ENCODE measurements around the gene ABLIM1. TPM values are rescaled to one million over a fixed set of nuclear protein-coding genes. Genes with fewer than 3 reads are reported as not detected.

ABLIM1 gene
- total and polyA plus RNA-seq, 2 of the 13 experiments (the other 11 are each of a cell fraction or from before 2014, with no cell fraction given), result 59.4 to 92.7 TPM

DNA sequence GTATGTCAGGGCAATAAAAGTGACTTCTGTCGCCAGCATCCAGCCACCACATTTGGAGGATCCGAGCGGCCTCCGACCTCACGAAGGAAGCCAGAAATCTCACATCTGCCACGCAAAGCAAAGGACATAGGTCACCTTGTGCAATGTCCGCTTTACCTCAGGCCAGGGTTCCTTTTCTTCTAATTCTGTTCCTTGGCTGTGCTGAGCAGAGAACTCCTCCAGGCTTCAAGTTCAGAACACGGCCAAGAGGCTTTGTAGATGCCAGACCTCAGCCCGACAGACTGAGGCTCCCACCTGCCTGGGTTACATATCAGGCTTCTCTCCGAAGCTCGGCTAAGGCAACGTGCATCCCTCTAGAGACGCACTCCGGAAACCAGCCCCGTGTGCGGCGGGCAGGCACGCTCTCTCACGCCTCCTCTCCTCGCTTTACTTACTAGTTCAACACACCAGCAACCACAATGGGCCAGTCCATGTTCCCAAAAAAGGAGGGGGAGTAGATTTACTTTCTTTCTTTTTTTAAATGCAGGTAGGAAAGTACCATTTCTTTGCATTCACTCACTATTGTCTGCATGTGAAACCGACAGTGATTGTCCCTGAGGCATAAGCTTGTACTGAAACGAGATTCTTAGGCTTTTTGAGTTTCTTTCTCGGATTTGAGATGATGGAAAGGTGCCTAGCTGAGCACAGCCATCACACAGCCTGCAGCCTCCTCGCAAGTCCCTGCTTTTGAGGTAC lies 131.4 kb downstream of the ABLIM1 start (continued):
- TF ChIP-seq, protein P1, sequence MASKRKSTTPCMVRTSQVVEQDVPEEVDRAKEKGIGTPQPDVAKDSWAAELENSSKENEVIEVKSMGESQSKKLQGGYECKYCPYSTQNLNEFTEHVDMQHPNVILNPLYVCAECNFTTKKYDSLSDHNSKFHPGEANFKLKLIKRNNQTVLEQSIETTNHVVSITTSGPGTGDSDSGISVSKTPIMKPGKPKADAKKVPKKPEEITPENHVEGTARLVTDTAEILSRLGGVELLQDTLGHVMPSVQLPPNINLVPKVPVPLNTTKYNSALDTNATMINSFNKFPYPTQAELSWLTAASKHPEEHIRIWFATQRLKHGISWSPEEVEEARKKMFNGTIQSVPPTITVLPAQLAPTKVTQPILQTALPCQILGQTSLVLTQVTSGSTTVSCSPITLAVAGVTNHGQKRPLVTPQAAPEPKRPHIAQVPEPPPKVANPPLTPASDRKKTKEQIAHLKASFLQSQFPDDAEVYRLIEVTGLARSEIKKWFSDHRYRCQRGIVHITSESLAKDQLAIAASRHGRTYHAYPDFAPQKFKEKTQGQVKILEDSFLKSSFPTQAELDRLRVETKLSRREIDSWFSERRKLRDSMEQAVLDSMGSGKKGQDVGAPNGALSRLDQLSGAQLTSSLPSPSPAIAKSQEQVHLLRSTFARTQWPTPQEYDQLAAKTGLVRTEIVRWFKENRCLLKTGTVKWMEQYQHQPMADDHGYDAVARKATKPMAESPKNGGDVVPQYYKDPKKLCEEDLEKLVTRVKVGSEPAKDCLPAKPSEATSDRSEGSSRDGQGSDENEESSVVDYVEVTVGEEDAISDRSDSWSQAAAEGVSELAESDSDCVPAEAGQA (IDR thresholded peaks at IDR 0.05; ENCODE audit: low read depth), result no peak; the same call in 1 of the 2 replicates
- TF ChIP-seq, protein P1 (CRISPR knock-in tag; IDR thresholded peaks at IDR 0.05; ENCODE audit: borderline replicate concordance), result 0 out of 2 replicates have a peak, but pooled peaks have one; percentile 56
- TF ChIP-seq MAFF (IDR thresholded peaks at IDR 0.05; ENCODE audit: low read depth, low read length) (no peak), TBX2 (CRISPR knock-in tag; IDR thresholded peaks at IDR 0.05; ENCODE audit: borderline replicate concordance) (peak; percentile 82; the same call in 1 of the 2 replicates), BHLHE40 (IDR thresholded peaks at IDR 0.05; ENCODE audit: low read length) (peak; percentile 88), ZNF788 (CRISPR knock-in tag; IDR thresholded peaks at IDR 0.05; ENCODE audit: borderline replicate concordance) (peak; percentile 78; the same call in 1 of the 2 replicates), ZNF44 (CRISPR knock-in tag; IDR thresholded peaks at IDR 0.05) (0 out of 2 replicates have a peak, but pooled peaks have one; percentile 69), SRSF9 (IDR thresholded peaks at IDR 0.05; ENCODE audit: borderline replicate concordance, insufficient read depth, low read depth, low read length, poor library complexity, severe bottlenecking) (no peak), DMAP1 (CRISPR knock-in tag; IDR thresholded peaks at IDR 0.05) (peak; percentile 91), MBNL3 (CRISPR knock-in tag; conservative IDR thresholded peaks at IDR 0.05) (no peak), ETV6 (CRISPR knock-in tag; conservative IDR thresholded peaks at IDR 0.05) (no peak), ZBTB42 (CRISPR knock-in tag; IDR thresholded peaks at IDR 0.05) (peak; percentile 73; the same call in 1 of the 2 replicates), ZNF724P (CRISPR knock-in tag; IDR thresholded peaks at IDR 0.05; ENCODE audit: borderline replicate concordance) (peak; percentile 40; the same call in 1 of the 2 replicates), SPEN (CRISPR knock-in tag; IDR thresholded peaks at IDR 0.05; ENCODE audit: low read depth) (peak; percentile 64), PCBP1 (IDR thresholded peaks at IDR 0.05; ENCODE audit: borderline replicate concordance, low read depth, low read length) (no peak)
- TF ChIP-seq, protein P2, sequence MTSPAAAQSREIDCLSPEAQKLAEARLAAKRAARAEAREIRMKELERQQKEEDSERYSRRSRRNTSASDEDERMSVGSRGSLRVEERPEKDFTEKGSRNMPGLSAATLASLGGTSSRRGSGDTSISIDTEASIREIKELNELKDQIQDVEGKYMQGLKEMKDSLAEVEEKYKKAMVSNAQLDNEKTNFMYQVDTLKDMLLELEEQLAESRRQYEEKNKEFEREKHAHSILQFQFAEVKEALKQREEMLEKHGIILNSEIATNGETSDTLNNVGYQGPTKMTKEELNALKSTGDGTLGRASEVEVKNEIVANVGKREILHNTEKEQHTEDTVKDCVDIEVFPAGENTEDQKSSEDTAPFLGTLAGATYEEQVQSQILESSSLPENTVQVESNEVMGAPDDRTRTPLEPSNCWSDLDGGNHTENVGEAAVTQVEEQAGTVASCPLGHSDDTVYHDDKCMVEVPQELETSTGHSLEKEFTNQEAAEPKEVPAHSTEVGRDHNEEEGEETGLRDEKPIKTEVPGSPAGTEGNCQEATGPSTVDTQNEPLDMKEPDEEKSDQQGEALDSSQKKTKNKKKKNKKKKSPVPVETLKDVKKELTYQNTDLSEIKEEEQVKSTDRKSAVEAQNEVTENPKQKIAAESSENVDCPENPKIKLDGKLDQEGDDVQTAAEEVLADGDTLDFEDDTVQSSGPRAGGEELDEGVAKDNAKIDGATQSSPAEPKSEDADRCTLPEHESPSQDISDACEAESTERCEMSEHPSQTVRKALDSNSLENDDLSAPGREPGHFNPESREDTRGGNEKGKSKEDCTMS (CRISPR knock-in tag; conservative IDR thresholded peaks at IDR 0.05), result no peak
- TF ChIP-seq, protein P3, sequence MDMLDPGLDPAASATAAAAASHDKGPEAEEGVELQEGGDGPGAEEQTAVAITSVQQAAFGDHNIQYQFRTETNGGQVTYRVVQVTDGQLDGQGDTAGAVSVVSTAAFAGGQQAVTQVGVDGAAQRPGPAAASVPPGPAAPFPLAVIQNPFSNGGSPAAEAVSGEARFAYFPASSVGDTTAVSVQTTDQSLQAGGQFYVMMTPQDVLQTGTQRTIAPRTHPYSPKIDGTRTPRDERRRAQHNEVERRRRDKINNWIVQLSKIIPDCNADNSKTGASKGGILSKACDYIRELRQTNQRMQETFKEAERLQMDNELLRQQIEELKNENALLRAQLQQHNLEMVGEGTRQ (IDR thresholded peaks at IDR 0.05; ENCODE audit: low read depth, low read length), result no peak
- TF ChIP-seq, protein P3 (CRISPR knock-in tag; IDR thresholded peaks at IDR 0.05; ENCODE audit: borderline replicate concordance), result no peak

All from HepG2 (cell line).